C4-2B (cell line): Measurements from ENCODE around the gene SLC25A25.

Experiments
- ZFX ChIP-seq: fragments of 450-650 bp; IDR thresholded peaks from 2 replicates; pipeline ENCODE4 v1.6.1; 2017
- TF ChIP-seq, protein P1 (sequence below): fragments of 450-650 bp; conservative IDR thresholded peaks from 2 replicates; pipeline ENCODE4 v1.5.1; 2017; ENCODE audit warnings: mild to moderate bottlenecking

DNA sequence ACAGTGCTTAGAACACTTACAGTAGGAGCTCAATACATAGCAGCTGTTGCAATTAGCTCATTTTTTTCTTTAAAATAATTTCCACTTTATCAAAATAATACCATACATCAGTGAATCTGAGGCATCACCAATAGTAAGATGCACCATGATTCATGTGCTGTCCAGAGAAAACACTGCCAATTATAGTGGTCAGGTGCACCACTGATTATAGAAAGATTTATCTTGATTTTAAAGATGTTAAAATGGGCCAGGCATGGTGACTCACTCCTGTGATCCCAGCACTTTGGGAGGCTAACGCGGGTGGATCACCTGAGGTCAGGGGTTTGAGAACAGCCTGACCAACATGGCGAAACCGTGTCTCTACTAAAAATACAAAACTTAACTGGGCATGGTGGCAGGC lies 40.3 kb upstream of the SLC25A25 start:
- TF ChIP-seq, protein P1, sequence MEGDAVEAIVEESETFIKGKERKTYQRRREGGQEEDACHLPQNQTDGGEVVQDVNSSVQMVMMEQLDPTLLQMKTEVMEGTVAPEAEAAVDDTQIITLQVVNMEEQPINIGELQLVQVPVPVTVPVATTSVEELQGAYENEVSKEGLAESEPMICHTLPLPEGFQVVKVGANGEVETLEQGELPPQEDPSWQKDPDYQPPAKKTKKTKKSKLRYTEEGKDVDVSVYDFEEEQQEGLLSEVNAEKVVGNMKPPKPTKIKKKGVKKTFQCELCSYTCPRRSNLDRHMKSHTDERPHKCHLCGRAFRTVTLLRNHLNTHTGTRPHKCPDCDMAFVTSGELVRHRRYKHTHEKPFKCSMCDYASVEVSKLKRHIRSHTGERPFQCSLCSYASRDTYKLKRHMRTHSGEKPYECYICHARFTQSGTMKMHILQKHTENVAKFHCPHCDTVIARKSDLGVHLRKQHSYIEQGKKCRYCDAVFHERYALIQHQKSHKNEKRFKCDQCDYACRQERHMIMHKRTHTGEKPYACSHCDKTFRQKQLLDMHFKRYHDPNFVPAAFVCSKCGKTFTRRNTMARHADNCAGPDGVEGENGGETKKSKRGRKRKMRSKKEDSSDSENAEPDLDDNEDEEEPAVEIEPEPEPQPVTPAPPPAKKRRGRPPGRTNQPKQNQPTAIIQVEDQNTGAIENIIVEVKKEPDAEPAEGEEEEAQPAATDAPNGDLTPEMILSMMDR = no peak
- no peak for TF ChIP-seq ZFX
